OCI-LY1 (cell line): ENCODE results near the gene TMEM151A.

Experiments used
- H2AFZ ChIP-seq: fragments of 200-600 bp; sonication (generic), shearing (Covaris generic); 2 replicates; pipeline ENCODE4 v1.6.0; 2014; ENCODE audit warnings: antibody characterized with exemption, mild to moderate bottlenecking, low read length
- H3F3A ChIP-seq: fragments of 200-600 bp; sonication (generic), shearing (Covaris generic); 2 replicates; pipeline ENCODE4 v1.6.0; 2014; ENCODE audit warnings: mild to moderate bottlenecking, antibody characterized with exemption, low read length, moderate library complexity; ENCODE audit not compliant: insufficient read depth
- H3K27ac ChIP-seq: fragments of 200-600 bp; sonication (generic); 2 replicates; pipeline ENCODE4 v1.5.1; 2014; ENCODE audit warnings: low read length, mixed run types, mild to moderate bottlenecking, low read depth; ENCODE audit not compliant: poor library complexity, severe bottlenecking
- H3K27me3 ChIP-seq: fragments of 200-600 bp; sonication (generic); 2 replicates; pipeline ENCODE4 v1.6.0; 2014; ENCODE audit warnings: antibody characterized with exemption, mild to moderate bottlenecking, low read length, moderate library complexity; ENCODE audit not compliant: insufficient read depth
- H3K36me3 ChIP-seq: fragments of 200-600 bp; sonication (generic); 2 replicates; pipeline ENCODE4 v1.6.1; 2014; ENCODE audit warnings: mild to moderate bottlenecking, antibody characterized with exemption, low read length, moderate library complexity, mixed read lengths; ENCODE audit not compliant: insufficient read depth
- H3K4me1 ChIP-seq: fragments of 200-600 bp; sonication (generic); 2 replicates; pipeline ENCODE4 v1.5.1; 2014; ENCODE audit warnings: mild to moderate bottlenecking, low read length, moderate library complexity; ENCODE audit not compliant: insufficient read depth, severe bottlenecking
- H3K4me2 ChIP-seq: fragments of 200-600 bp; sonication (generic), shearing (Covaris generic); 2 replicates; pipeline ENCODE4 v1.6.1; 2014; ENCODE audit warnings: low read length
- H3K4me3 ChIP-seq: fragments of 200-600 bp; sonication (generic); 2 replicates; pipeline ENCODE4 v1.5.1; 2014; ENCODE audit warnings: low read length, low read depth, mild to moderate bottlenecking, mixed read lengths; ENCODE audit not compliant: poor library complexity, severe bottlenecking
- H3K79me2 ChIP-seq: fragments of 200-600 bp; shearing (Covaris generic); 2 replicates; pipeline ENCODE4 v1.6.1; 2016; ENCODE audit warnings: mixed run types, low read length, mixed read lengths; ENCODE audit not compliant: insufficient read depth
- H3K9ac ChIP-seq: fragments of 200-600 bp; sonication (generic), shearing (Covaris generic); 2 replicates; pipeline ENCODE4 v1.6.1; 2014; ENCODE audit warnings: mild to moderate bottlenecking, low read length, mixed read lengths
- H3K9me2 ChIP-seq: fragments of 200-600 bp; sonication (generic), shearing (Covaris generic); 2 replicates; pipeline ENCODE4 v1.6.1; 2014; ENCODE audit warnings: low read depth, mild to moderate bottlenecking, low read length, mixed read lengths
- H3K9me3 ChIP-seq: fragments of 200-600 bp; shearing (Covaris generic); 2 replicates; pipeline ENCODE4 v1.6.1; 2014; ENCODE audit warnings: low read length, mixed read lengths
- H4K20me1 ChIP-seq: fragments of 200-600 bp; sonication (generic), shearing (Covaris generic); 2 replicates; pipeline ENCODE4 v1.6.0; 2016; ENCODE audit warnings: mild to moderate bottlenecking, low read length; ENCODE audit not compliant: insufficient read depth
- EZH2 ChIP-seq: fragments of 200-600 bp; sonication (generic), shearing (Covaris generic); IDR thresholded peaks from 2 replicates; pipeline ENCODE4 v1.8.0; 2017; ENCODE audit warnings: borderline replicate concordance, mixed run types, mild to moderate bottlenecking, antibody characterized with exemption, low read length, moderate library complexity, mixed read lengths
- TF ChIP-seq, protein P1 (sequence below): fragments of 200-600 bp; sonication (generic), shearing (Covaris generic); IDR thresholded peaks from 2 replicates; pipeline ENCODE4 v1.5.1; 2017; ENCODE audit warnings: mild to moderate bottlenecking, antibody characterized with exemption, low read length, moderate library complexity, mixed read lengths

TMEM151A gene

DNA sequence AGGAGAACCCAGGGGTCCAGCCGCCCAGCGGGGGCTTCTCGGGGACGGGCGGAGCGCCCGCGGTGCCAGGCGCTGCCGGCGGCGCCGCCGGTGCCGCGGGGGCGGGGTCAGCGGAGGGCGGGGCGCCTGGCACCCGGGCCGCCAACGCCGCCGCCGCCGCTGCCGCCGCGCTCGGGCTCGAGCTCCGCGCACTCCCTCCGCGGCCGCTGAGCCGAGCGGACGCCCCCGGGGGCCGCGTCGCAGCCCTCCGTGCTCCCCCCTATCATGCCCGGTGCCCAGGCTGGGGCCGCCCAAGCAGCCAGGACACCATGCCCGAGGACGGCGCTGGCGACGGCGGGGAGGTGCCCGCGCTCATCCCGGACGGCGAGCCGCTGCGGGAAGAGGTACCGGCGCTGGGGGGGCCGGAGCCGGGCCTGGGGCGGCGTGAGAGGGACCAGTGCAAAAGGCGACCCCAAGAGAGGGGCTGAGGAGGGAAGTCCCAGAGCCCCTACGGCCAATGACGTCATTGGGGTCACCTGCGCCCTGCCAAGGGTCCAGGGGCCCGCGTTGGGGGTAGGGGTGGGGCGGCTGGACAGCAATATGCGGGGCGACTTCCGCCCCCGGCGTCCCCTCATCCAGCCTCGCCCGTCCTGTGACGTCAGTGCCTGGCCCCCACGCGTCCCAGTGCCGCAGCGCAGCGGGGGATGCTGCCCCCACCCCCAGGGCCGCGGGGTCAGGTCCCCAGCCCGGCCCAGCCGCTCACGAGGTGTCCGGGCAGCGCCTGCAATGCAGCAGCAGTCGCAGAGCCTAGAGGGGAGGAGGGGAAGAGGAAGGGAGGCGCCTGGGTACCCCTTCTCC lies at the start of gene TMEM151A:
TMEM151A (plus strand) TSS at position 189 of the 837 bp plus-strand sequence; CDS start at position 309, 120 bp downstream.
- Histone ChIP-seq H4K20me1 (no peaks in the 10 kb centered on the region), H3K27me3 (no peaks in the 10 kb centered on the region), H3K4me1 (peaks cover 22% of the 10 kb centered on the region), H3K4me2 (no peak within 1 kb of the TSS), H2AFZ (no peak within 1 kb of the TSS), H3K9me2 (no peaks in the 10 kb centered on the region), H3K36me3 (no peaks in the 10 kb centered on the region), H3K9ac (no peak within 1 kb of the TSS), H3K4me3 (no peak within 1 kb of the TSS), H3K9me3 (no peaks in the 10 kb centered on the region), H3K27ac (no peak within 1 kb of the TSS), H3K79me2 (no peaks in the 10 kb centered on the region), H3F3A (no peaks in the 10 kb centered on the region)
- TF ChIP-seq, protein P1, sequence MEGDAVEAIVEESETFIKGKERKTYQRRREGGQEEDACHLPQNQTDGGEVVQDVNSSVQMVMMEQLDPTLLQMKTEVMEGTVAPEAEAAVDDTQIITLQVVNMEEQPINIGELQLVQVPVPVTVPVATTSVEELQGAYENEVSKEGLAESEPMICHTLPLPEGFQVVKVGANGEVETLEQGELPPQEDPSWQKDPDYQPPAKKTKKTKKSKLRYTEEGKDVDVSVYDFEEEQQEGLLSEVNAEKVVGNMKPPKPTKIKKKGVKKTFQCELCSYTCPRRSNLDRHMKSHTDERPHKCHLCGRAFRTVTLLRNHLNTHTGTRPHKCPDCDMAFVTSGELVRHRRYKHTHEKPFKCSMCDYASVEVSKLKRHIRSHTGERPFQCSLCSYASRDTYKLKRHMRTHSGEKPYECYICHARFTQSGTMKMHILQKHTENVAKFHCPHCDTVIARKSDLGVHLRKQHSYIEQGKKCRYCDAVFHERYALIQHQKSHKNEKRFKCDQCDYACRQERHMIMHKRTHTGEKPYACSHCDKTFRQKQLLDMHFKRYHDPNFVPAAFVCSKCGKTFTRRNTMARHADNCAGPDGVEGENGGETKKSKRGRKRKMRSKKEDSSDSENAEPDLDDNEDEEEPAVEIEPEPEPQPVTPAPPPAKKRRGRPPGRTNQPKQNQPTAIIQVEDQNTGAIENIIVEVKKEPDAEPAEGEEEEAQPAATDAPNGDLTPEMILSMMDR, result no peak
- TF ChIP-seq EZH2, result no peak

DNA sequence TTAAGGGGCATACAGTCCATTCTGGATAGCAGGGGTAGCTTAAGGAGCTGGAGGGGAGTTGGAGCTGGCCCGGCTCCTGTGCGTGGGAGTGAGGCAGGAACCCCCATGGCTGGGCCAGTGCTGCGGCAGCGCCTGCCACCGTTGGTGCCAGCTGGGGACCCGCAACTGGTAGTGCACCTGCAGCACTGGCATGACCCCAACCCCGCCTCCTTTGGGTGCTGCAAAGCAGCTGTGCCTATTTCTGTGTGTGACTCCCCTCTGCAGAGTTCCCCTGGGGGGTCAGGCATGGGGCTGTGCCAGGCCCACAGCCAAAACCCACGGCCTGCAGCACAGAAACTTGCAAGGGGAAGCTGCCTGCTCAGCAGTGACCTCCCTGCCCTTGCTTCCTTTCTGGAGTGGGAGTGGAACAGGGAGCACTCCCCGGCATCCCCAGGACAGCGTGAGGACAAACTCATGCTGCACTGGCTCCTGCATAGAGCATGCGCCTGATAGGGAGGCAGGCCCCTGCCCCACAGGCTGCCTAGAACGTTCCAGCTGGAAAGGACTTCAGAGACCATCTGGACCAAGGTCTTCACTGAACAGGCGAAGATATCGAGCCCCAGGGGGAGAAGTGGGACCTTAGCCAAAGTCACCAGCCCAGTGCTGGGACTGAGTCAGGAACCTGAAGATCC lies 49.5 kb upstream of the TMEM151A start:
- no peaks in the 10 kb centered on the region for H3K79me2 ChIP-seq
- no peak overlapping the region for H3K4me3 ChIP-seq
- no peaks in the 10 kb centered on the region for H3K9me3 ChIP-seq
- H3K4me1 ChIP-seq, result peaks cover 15% of the 10 kb centered on the region
- H3K27me3 ChIP-seq, result no peaks in the 10 kb centered on the region
- H3K36me3 ChIP-seq, result peaks cover 62% of the 10 kb centered on the region; the same call in 1 of the 2 replicates
- no peaks in the 10 kb centered on the region for H3K9me2 ChIP-seq
- H3K9ac ChIP-seq, result no peak overlapping the region
- no peaks in the 10 kb centered on the region for H4K20me1 ChIP-seq
- peak overlapping the region; percentile 49 for H3K27ac ChIP-seq
- H2AFZ ChIP-seq, result no peak overlapping the region
- H3K4me2 ChIP-seq, result no peak overlapping the region
- TF ChIP-seq EZH2, result no peak
- TF ChIP-seq, protein P1, result no peak
- H3F3A ChIP-seq, result no peaks in the 10 kb centered on the region

DNA sequence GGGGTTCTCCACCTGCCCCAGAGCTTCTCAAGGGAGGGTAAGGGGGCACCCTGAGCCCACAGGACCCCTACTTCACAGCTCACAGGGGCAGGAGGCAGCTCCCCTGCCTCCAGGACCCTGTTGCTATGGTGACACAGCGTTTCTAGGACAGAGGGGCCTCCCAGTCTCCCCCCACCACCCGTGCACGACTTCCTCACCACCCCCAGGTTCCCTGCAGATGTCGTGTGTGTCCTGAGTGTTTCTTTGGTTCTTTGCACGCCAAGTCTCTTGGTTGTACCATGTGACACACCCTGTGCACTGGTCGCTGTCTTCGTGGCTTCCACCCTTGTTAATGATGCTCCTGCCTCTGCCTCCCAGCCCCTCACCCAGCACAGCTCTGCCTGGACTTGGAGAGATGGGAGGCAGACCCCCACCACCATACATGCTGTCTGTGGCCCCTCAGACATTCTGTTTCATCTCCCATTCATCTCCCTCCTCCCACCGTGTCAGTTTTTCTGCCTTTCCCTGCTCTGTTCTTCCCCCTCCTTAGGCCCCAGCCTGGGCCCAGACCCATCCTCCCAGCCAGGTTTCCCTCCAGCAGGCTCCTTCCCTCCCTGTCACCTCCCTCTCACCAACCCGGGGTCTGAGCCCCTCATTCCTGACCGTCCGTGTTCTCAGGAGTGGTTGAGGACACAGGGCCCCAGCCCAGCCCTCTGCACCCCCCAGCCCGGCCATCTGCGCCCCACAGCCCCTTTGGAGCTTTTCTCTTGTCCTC lies 47.7 kb upstream of the TMEM151A start:
- Histone ChIP-seq H2AFZ (no peak overlapping the region), H3K79me2 (no peaks in the 10 kb centered on the region), H3K4me1 (peaks cover 15% of the 10 kb centered on the region), H3K4me3 (no peak overlapping the region), H3K27ac (no peak overlapping the region), H3K9me2 (no peaks in the 10 kb centered on the region), H3K9ac (no peak overlapping the region), H3K4me2 (no peak overlapping the region), H3F3A (no peaks in the 10 kb centered on the region), H4K20me1 (no peaks in the 10 kb centered on the region), H3K9me3 (no peaks in the 10 kb centered on the region), H3K27me3 (no peaks in the 10 kb centered on the region), H3K36me3 (peaks cover 62% of the 10 kb centered on the region)
- no peak for TF ChIP-seq EZH2
- TF ChIP-seq, protein P1, result no peak
